Body of pancreas (tissue), 4 donors: Measurements from ENCODE around the gene CA9.

ENCODE experiments used
- POLR2A ChIP-seq, 3 donors: fragments of 450-650 bp; IDR thresholded peaks; one replicate each; pipeline ENCODE4 v1.6.1; 2016; ENCODE audit warnings: antibody characterized with exemption in 3 of 3, mild to moderate bottlenecking in 2 of 3
- TF ChIP-seq, protein P1 (sequence below), 7 experiments: fragments of 450-650 bp in 4 of 7; fragments of 200-600 bp in 3 of 7; sonication (generic) in 3 of 7; IDR thresholded peaks; one replicate each; pipeline ENCODE4 v1.5.1; 2016 to 2019; ENCODE audit warnings: antibody characterized with exemption in 7 of 7

DNA sequence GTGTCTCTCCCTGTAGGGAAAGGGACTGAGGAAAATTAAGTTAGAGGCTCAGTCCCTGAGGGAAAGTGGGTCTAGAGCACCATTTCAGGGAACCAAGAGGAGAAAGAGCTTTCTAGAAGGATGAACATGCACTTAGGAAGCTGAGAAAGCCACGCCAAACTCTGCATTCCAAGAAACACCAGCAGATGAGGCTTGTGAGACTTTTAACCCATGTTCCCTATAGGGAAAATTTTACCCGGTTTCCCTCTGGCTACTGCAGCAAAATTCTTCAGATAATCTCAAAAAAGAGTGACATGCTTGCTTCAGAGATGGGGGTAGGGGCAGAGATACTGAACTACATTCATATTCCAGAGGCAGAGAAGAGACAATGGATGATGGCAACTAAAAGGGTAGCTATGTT lies 49.7 kb downstream of the CA9 start:
- TF ChIP-seq, protein P1, sequence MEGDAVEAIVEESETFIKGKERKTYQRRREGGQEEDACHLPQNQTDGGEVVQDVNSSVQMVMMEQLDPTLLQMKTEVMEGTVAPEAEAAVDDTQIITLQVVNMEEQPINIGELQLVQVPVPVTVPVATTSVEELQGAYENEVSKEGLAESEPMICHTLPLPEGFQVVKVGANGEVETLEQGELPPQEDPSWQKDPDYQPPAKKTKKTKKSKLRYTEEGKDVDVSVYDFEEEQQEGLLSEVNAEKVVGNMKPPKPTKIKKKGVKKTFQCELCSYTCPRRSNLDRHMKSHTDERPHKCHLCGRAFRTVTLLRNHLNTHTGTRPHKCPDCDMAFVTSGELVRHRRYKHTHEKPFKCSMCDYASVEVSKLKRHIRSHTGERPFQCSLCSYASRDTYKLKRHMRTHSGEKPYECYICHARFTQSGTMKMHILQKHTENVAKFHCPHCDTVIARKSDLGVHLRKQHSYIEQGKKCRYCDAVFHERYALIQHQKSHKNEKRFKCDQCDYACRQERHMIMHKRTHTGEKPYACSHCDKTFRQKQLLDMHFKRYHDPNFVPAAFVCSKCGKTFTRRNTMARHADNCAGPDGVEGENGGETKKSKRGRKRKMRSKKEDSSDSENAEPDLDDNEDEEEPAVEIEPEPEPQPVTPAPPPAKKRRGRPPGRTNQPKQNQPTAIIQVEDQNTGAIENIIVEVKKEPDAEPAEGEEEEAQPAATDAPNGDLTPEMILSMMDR (IDR thresholded peaks at IDR 0.05) = no peak
- TF ChIP-seq POLR2A (IDR thresholded peaks at IDR 0.05) = no peak
